Chondrocyte (in vitro differentiated cells): ENCODE results near the gene ADARB2. TPM values are rescaled to one million over a fixed set of nuclear protein-coding genes. Genes with fewer than 3 reads are reported as not detected.
"Not testable (repeated sequence)": the region's sequence is repeated elsewhere in the genome, so short reads cannot be mapped to it uniquely, and the experiment has no call there.

Source experiments
- DNase-seq: peaks from one replicate; pipeline ENCODE4 v3.0.0; 2021; ENCODE audit warnings: mixed read lengths, low spot score
- H3K27ac Mint-ChIP-seq: one replicate; pipeline ENCODE4 v1.8.0; 2021; ENCODE audit warnings: mild to moderate bottlenecking, moderate library complexity, mixed read lengths; ENCODE audit not compliant: unreplicated experiment
- H3K27me3 Mint-ChIP-seq: 2 replicates; pipeline ENCODE4 v1.8.0; 2021; ENCODE audit warnings: low read depth, mixed read lengths
- H3K36me3 Mint-ChIP-seq: 2 replicates; pipeline ENCODE4 v1.8.0; 2021; ENCODE audit warnings: low read depth, mixed read lengths
- H3K4me1 Mint-ChIP-seq: 2 replicates; pipeline ENCODE4 v1.8.0; 2021; ENCODE audit warnings: low read depth, mild to moderate bottlenecking, mixed read lengths
- H3K4me3 Mint-ChIP-seq: one replicate; pipeline ENCODE4 v1.8.0; 2021; ENCODE audit warnings: mild to moderate bottlenecking, moderate library complexity, mixed read lengths; ENCODE audit not compliant: unreplicated experiment
- H3K9me3 Mint-ChIP-seq: 2 replicates; pipeline ENCODE4 v1.8.0; 2021; ENCODE audit warnings: low read depth, mixed read lengths
- total RNA-seq: library from RNA; stranded (reverse); gene quantifications from 3 replicates; pipeline ENCODE4 v1.2.1, GENCODE V29; 2021
- TF ChIP-seq, protein P1 (sequence below): fragments of 200-600 bp; sonication (generic); IDR thresholded peaks from 2 replicates; pipeline ENCODE4 v1.5.0; 2021; ENCODE audit warnings: antibody characterized with exemption, mild to moderate bottlenecking, moderate library complexity

The ADARB2 gene
- total RNA-seq, 1 donor from 2014 or later: 3.3 TPM

DNA sequence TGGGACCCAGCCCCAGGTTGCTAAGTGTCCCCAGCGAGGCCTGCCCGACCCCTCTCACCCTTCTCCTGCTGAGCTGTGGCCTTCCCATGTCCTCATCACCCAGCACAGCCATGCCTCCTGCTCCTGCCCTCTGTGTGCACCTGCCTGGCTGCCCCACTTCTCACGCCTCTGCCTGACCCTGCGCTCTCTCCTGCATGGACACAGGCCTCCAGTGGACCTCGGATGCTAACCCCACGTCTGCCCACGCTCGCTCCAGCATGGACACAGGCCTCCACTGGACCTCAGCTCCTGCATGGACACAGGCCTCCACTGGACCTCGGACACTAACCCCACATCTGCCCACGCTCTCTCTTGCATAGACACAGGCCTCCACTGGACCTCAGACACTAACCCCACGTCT, 111.6 kb downstream of the ADARB2 start:
- no peak overlapping the region for H3K27ac Mint-ChIP-seq
- no peaks in the 10 kb centered on the region for H3K4me1 Mint-ChIP-seq

DNA sequence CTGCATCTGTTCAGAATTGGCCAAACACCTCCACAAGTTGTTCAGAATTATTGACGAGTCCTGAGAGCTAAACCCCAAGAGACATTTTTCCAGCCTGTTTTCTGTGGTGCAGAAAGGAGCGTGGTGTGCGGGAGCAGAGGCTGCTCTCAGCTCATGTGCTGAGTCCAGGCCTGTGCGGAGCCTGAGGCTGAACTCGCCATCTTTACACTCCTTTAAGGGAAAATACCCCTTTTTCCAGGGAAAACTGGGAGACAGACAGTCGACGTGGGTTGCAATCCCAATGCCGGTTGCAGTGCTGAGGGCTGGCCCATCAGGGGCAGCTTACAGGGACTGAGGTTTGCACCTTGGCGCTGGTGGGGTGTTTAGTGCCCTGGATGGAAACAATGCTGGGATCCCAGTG, 112.2 kb downstream of the ADARB2 start:
- TF ChIP-seq, protein P1, sequence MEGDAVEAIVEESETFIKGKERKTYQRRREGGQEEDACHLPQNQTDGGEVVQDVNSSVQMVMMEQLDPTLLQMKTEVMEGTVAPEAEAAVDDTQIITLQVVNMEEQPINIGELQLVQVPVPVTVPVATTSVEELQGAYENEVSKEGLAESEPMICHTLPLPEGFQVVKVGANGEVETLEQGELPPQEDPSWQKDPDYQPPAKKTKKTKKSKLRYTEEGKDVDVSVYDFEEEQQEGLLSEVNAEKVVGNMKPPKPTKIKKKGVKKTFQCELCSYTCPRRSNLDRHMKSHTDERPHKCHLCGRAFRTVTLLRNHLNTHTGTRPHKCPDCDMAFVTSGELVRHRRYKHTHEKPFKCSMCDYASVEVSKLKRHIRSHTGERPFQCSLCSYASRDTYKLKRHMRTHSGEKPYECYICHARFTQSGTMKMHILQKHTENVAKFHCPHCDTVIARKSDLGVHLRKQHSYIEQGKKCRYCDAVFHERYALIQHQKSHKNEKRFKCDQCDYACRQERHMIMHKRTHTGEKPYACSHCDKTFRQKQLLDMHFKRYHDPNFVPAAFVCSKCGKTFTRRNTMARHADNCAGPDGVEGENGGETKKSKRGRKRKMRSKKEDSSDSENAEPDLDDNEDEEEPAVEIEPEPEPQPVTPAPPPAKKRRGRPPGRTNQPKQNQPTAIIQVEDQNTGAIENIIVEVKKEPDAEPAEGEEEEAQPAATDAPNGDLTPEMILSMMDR: no peak
- no peak for DNase-seq
- Mint-ChIP-seq H3K4me1 (no peaks in the 10 kb centered on the region), H3K4me3 (no peak overlapping the region), H3K36me3 (no peaks in the 10 kb centered on the region), H3K27me3 (no peaks in the 10 kb centered on the region), H3K27ac (no peak overlapping the region), H3K9me3 (peaks cover 4% of the 10 kb centered on the region)

More for the DNA sequence above, 111.6 kb downstream of the ADARB2 start:
- no peak for DNase-seq
- Mint-ChIP-seq H3K36me3 (no peaks in the 10 kb centered on the region), H3K4me3 (no peak overlapping the region), H3K9me3 (peaks cover 2% of the 10 kb centered on the region), H3K27me3 (no peaks in the 10 kb centered on the region)
- TF ChIP-seq, protein P1: no peak

DNA sequence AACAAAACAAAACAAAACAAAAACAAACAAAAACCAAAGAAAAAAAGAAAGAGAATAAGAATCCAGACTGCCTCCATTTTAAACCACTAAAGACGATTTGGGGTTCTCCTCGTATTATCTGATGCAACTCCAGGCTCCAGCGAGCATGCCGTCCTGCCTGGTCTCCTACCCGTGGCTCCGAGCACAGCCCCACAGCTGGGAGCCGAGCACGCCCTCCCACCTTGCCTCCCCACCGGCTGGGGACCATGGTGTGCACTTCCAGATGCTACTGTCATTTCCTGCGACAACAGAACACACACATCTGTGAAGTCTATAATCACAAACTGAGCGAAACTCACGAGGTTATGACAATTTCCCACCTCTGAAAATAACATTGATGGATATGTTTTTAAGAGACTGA, 113.1 kb downstream of the ADARB2 start:
- TF ChIP-seq, protein P1: no peak
- no peaks in the 10 kb centered on the region for H3K4me1 Mint-ChIP-seq
- no peak overlapping the region for H3K4me3 Mint-ChIP-seq
- no peaks in the 10 kb centered on the region for H3K27me3 Mint-ChIP-seq
- H3K27ac Mint-ChIP-seq: no peak overlapping the region
- DNase-seq: no peak
- peaks cover 6% of the 10 kb centered on the region for H3K9me3 Mint-ChIP-seq
- H3K36me3 Mint-ChIP-seq: no peaks in the 10 kb centered on the region

DNA sequence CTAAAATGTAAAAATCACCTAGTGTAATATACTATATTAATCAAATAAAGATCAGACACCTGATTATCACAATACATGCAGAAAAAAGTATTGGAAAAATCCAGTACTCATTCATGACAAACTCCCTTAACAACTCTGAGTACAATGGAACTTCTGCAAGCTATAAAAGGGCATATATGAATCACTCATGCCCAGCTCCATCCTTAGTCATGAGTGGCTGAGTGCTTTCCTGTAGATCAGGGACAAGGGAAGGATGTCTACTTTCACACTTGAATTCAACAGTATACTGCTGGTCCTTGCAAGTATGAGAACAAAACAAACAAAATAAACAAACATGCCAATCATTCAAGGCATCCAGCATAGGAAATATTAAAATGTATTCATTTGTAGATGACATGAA, 116.5 kb downstream of the ADARB2 start:
- Mint-ChIP-seq H3K9me3 (peaks cover 12% of the 10 kb centered on the region), H3K4me1 (peaks cover 16% of the 10 kb centered on the region), H3K4me3 (no peak overlapping the region), H3K27ac (no peak overlapping the region), H3K36me3 (peaks cover 2% of the 10 kb centered on the region), H3K27me3 (no peaks in the 10 kb centered on the region)
- TF ChIP-seq, protein P1: no peak
- no peak for DNase-seq

DNA sequence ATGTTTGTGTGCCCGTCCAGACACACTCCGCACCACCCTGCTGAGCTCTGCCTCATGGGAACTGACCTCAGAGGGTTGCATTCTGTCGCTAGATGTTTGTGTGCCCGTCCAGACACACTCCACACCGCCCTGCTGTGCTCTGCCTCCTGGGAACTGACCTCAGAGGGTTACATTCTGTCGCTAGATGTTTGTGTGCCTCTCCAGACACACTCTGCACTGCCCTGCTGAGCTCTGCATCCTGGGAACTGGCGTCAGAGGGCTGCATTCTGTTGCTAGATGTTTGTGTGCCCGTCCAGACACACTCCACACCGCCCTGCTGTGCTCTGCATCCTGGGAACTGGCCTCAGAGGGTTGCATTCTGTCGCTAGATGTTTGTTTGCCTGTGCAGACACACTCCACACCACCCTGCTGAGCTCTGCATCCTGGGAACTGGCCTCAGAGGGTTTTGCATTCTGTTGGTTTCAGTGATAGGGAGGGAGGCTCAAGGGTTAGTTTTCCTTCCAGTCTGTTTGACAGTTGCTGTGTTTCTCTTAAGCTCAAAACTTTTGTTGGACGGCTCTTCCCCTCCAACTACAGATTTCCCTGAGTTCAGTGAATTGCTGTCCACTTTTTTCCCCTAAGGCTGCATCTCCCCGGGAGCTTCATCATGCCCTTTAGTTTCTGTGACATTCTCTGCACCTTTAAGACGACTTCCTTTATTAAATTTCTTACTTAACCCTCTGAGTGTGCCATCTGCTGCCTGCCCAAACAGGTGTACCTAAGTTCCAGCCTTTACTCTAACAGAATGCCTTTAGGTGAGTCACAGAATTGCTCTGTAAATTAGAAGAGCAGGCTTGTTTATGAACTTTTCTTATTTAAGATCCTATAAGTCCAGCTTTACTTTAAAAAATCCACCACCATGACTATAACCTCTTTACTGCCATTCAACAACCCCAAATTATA, 119.7 kb downstream of the ADARB2 start:
- peaks cover 11% of the 10 kb centered on the region for H3K9me3 Mint-ChIP-seq
- not testable (repeated sequence) for H3K4me3 Mint-ChIP-seq, H3K36me3 Mint-ChIP-seq, DNase-seq, H3K27me3 Mint-ChIP-seq
- peaks cover 25% of the 10 kb centered on the region for H3K4me1 Mint-ChIP-seq
- peak overlapping the region; percentile 49 for H3K27ac Mint-ChIP-seq

DNA sequence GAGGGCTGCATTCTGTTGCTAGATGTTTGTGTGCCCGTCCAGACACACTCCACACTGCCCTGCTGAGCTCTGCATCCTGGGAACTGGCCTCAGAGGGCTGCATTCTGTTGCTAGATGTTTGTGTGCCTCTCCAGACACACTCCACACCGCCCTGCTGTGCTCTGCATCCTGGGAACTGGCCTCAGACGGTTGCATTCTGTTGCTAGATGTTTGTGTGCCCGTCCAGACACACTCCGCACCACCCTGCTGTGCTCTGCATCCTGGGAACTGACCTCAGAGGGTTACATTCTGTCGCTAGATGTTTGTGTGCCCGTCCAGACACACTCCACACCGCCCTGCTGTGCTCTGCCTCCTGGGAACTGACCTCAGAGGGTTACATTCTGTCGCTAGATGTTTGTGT, 120.6 kb downstream of the ADARB2 start:
- H3K4me1 Mint-ChIP-seq: peaks cover 25% of the 10 kb centered on the region
- peaks cover 10% of the 10 kb centered on the region for H3K9me3 Mint-ChIP-seq
- DNase-seq, H3K36me3 Mint-ChIP-seq, H3K27me3 Mint-ChIP-seq: not testable (repeated sequence)
- H3K4me3 Mint-ChIP-seq: peak overlapping the region; percentile 13
- peak overlapping the region; percentile 91 for H3K27ac Mint-ChIP-seq
